NCI-H82 (cell line): Measurements from ENCODE around the gene PPP2R2D.
"Not testable (repeated sequence)": the region's sequence is repeated elsewhere in the genome, so short reads cannot be mapped to it uniquely, and the experiment has no call there.

Experiments
- DNase-seq: peaks from one replicate; lab custom pipeline; 2025; lab: John Stamatoyannopoulos, UW

The PPP2R2D gene

DNA sequence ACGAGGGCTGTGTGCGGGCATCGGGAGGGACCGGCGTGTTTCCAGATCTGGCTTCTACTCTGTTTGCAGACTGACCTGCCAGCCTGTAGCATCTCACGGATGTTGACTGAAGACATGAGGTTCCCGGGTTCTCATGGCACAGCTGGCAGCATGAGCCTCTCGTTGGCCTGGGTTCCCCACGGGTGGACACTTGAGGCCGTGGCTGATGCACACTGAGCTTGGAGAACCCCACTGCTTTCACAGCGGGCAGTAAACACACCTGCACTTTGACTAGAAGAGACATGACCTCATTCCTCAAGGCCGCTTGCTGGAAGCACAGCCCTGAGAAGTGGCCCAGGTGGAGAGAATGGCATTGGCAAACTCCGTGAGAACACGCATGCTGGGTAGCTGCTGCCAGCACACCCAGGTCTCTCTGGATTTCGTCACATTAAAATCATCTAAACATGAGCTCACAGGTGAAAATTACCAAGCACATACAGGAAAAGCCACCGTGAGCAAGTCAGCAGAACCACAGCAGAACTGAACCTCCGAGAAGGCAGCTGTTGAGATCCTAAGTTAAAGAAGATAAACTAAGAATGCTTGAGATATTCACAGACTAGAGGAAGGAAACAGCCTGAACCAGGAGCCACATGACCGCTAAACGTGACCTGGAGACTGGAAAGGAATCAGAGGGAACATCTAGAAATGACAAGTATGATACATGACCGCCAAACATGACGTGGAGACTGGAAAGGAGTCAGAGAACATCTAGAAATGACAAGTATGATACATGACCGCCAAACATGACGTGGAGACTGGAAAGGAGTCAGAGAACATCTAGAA lies 48.4 kb downstream of the PPP2R2D start:
- DNase-seq: no peak

DNA sequence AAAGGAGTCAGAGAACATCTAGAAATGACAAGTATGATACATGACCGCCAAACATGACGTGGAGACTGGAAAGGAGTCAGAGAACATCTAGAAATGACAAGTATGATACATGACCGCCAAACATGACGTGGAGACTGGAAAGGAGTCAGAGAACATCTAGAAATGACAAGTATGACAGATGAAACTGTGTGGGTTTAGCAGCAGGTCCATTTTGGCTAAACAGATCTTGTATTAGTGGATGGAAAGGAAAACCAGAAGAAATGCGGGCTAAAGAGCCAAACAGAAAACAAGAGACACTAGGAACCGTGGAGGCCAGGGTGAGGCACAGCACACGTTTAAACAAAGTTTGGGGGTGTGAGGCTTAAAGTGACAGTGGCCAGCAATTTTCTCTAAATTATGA lies 49.1 kb downstream of the PPP2R2D start:
- DNase-seq: not testable (repeated sequence)

DNA sequence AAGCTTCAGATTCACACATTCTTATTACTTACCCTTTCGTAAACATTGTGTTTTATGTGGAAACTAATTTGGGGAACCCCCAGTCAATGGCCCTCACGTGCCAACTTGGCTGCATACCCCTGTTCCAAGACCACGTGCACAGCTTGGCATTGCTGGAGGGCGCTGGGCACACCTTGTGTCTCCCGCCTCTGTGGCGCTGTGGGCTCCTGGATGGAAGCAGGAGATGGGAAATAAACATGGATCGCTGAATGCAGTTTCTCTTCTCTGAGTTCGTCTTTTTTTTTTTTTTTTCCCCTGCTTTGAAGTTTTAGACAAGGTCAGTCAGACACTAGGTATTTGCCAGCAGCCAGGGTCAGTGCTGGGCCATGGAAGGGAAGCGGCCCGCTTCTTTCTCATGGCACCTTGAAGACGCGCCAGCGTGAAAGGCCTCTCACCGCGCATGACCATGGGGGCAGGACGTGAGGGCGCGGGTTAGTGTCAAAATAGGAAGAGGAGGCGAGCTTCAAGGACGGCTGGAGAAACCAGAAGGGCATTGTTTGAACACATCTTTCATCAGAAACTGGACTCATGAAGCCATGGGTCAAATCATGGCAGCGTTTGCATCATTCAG lies 53.7 kb downstream of the PPP2R2D start:
- no peak for DNase-seq

DNA sequence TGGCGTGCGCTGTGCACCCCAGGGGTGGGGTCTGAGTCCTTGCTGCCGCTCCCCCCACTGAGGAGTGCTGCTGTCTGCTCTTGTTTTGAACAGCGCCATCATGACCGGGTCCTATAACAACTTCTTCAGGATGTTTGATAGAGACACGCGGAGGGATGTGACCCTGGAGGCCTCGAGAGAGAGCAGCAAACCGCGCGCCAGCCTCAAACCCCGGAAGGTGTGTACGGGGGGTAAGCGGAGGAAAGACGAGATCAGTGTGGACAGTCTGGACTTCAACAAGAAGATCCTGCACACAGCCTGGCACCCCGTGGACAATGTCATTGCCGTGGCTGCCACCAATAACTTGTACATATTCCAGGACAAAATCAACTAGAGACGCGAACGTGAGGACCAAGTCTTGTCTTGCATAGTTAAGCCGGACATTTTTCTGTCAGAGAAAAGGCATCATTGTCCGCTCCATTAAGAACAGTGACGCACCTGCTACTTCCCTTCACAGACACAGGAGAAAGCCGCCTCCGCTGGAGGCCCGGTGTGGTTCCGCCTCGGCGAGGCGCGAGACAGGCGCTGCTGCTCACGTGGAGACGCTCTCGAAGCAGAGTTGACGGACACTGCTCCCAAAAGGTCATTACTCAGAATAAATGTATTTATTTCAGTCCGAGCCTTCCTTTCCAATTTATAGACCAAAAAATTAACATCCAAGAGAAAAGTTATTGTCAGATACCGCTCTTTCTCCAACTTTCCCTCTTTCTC lies 55.0 kb downstream of the PPP2R2D start:
- DNase-seq: no peak

DNA sequence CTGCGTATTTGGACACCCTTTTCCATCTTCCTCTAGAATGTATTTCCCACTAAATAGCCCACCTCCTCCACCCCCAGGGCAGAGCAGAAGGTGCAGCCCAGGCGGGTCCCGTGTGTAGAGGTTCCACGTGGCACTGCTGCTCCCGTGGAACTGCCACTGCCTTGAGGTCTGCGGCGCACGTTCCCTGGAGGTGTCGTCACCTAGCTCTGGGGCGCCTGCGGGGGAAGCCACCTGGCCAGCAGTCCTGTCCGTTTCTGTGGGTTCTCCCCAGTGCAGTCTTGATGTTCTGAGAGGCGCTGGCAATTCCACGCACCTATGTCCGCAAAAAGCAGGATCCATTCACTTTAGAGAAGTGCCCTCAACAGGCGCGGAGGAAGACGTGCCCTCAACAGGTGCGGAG lies 59.0 kb downstream of the PPP2R2D start:
- no peak for DNase-seq

DNA sequence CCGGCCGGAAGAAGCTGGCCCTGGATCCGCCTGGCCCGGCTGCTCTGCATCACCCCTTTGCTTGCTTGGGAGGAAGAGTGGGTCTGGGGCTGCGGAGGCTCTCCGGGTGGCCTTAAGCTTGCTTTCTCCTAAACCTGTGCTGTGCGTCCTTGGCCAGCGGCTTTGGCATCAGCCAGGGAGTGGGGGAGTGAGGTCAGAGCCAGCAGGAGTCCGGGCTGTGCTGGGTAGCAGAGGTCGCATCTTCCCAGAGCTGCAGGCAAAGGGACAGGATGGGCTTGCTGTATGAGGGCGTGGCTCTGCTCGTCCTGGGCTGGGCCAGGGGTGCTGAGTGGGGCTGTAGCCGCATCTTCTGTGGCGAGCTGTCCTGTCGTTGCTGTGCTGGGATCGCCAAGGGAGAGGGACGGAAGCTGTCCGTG lies 59.8 kb downstream of the PPP2R2D start:
- DNase-seq: no peak

DNA sequence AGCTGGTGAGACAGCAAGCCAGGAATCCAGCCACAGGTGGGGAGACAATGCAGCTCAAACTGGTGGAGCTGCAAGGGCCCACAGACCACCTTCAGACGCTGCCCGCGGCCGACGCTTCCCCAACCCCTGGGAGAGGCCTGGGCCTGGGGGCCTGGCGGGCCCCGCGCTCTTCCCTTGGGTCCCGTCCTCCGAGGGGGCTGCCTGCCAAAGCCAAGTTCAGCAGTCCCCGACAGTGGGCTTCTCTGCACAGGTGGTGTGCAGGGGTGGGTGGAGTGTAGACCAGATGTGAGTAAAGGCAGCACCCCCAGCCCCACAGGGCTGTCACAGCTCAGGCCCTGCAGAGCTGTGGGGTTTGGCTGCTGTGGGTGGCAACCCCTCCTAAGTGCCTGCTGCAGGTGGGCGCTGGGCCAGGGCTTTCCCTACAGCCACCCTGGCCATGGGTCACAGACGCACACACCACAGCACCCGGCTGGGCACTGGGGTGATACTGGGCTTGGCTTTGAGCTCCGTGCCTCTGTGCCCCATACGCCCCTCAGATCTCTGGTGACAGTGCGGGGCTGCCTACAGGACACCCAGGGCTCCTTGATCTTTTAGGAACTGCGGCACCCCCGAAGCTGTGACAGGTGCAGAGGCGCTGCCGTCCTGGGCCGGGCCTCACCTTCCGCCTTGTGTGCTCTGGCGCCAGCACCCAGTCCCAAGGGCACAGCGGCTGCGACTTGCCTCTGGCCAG lies 60.4 kb downstream of the PPP2R2D start:
- DNase-seq: no peak

DNA sequence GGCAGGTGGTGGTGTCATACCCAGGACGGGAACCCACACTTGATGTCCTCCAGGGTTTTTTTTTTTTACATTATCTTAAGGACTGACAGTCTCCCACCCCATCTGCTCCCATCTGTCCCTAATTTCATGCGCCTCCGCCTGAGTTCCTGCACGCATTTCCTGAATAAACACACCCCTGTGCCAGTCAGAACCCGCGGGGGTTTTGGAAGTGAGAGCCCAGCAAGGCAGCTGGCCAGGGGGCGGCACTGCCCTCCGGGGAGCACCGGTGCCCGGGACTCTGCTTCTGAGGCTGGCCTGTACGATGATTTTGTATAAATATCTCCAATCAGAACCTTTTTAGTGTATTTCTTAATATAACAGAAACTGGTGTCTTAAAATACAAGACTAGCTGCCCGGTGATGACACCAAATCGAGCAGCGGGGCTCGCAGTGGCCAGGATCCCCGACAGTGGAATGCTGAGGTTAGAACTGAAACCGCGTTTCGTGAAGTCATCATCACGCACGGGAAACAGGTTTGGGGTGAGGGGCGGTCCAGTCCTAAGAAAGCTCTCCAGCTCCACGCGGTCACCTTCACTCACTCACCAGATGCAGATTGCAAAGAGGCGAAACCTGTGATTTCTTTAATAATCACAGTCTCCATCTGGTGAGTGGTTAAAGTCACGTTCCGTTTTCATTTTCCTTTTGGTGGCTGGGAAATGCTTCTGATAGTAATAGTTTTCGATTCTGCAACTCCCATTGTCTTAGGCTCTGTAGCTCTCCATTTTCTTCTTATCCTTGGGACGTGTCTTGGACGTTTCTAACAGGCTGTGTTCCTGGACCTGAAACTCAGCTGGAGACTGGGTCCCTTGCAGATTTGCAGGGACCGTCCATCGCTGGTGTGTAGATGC lies 61.2 kb downstream of the PPP2R2D start:
- peak; percentile 47 for DNase-seq

DNA sequence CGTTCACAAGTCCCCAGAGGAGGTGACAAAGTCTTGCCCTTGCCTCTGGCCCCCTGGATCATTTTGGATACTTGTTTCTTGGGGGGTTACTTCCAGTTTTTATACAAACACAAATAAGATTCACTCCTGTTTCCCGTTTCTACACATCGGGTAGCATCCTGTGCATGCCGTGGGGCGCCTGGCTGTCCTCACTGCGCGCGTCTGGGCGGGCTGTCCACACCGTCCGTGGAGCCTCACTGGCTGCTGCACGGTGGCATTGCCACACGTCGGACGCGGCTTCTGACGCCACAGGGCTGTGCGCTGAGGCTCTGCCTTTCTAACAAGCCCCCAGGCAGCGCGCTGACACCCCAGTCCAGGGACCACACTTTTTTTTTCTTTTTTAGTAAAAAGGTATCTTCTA lies 62.5 kb downstream of the PPP2R2D start:
- no peak for DNase-seq

DNA sequence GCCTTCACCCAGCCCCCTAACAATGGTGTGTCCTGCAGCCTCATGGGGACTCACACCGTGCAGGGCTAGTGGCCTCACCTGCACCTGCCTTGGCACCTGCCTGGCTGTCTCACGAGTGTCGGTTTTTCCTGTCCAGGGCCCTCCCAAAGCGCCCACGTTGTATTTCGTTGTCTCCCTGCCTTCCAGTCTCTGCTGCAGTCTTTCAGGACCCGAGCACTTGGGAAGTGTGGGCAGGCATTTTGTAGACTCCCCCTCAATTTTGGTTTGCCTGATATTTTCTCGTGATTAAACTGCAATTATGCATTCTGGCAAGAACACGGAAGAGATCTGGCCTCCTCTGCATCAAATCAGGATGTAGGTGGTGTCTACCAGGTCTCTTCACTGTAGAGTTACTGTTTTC lies 63.0 kb downstream of the PPP2R2D start:
- no peak for DNase-seq

DNA sequence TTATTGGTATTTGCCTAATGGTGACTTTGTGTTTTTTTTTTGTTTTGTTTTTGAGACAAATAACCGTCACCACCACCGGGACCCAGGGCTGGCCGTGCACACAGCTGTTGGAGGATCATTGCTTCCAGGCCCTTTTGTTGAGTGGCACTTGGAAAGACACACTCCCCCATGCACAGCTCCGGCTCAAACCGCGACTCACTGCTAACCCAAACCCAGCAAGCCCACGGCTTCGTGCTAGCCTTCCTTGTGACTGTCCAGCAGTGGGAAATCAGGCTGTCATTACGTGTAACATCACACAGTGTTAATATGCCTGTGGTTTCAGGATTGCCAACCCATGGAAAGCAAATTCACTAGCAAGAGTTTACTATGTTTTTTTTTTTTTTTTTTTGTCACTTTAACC lies 63.5 kb downstream of the PPP2R2D start:
- no peak for DNase-seq

DNA sequence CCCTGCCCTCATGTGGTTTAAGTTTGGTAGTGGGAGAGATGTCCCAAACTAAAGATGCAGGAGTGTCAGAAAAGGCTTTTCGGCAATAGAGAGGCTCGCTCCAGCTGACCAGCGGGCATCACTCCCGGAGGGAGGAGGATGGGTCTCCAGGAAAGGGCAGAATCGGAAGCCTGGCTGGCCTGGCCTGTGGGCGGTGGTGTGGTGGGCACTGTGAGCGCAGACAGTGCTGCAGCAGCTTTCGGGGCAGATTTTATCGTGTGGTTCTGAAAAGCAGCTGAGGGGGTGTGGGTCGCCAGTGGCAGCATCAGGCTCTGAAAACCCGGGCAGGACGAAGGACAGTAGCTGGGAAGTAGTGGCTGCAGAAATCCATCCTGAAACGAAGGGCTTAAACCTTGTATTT lies 68.1 kb downstream of the PPP2R2D start:
- no peak for DNase-seq

DNA sequence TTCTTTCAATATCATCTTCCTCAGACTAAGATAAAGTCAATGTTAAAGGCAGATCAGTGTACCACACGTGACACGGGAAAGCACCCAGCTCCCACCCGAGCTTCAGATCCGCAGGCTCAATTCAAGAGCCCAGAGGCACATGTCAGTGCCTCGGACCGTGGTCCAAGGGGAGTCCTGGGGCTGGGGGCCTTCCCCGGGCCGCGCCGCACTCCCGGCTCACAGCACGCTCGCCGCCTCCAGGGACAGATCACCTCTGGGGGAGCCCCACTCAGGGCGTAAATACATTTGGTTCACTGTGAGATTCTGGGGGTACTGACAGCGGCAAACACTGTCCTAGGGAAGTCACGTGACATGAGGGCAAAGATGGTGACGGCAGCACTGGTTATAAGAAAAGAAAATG lies 70.1 kb downstream of the PPP2R2D start:
- DNase-seq: no peak

DNA sequence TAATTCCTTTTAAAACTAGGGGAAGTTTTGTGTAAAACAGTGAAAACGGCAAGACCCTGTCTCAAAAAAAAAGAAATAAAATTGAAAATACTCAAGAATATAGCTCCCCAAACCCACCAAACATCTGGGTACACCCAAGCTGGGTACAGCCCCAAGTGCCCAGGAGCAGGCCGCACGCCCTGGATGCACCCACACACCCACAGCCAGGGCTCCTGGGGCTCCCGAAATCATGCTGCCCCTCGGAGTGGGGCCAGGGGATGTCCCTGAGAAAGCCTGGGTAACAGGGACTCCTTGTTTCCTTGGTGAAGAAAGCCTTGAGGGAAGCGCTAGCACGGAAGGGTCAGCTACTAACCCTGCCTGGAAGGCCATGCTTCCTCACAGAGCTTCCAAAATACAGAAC lies 70.8 kb downstream of the PPP2R2D start:
- DNase-seq: no peak

DNA sequence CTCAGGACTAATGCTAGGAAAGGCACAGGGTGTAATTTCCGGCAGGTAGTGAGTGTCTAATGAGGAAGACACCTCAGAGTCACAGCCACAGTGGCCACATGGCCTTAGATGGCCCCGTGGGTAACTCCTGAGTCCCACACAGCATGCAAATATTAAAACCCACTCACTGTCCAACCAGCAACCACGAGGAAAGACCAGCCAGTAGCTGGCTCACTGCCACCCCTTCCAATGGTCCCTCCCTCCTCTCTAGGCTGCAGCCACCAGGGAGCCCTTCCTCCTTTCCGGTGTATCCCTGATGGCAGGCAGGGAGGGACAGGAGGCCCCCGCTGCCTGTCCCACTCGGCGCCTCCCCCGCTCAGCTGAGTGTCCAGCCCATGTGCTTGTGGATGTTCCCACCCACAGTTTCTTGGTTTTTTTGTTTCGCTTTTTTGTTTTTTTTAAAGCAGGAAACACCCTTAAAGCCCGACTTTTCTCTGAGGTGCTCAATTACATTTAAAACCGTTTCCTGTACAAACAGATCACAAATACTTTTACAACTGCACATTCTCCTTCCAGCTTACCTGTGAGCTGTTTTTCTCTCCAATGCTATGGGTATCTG lies 71.8 kb downstream of the PPP2R2D start:
- DNase-seq: no peak

DNA sequence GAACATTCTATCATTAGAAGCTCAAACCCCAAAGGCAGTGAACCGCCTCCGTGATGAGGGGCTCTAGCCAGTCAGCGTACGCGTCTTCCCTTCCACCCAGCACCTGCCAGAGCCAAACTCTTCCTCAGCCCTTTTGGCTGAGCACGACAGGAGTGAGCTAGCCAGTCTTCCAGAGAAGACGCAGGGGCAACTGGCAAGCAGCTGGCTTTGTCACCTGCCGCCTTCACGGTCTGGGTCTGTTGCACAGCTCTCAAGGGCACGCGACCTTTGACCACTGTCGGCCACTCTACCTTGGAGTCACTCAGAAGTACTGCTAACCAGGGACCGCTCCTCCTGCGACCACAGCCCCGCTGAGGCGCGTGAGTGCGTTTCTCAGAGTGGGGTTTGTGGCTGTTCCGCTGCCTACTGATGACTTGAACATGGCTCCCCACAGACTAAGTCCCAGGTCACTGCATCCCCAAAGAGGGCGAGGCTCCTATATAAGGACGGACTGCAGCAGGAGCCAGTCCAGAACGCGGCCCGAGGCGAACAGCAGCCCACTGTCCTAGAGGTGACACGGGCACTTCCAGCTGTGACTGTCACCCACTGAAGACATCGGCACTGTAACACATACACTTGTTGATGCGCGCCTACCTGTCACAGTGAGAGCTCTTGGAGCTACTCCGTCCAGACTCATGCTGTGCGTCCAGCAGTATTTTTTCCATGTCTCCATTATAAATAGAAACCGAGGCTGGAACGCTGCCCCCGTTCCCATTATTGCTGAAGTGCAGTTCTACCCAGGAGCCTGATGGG lies 72.5 kb downstream of the PPP2R2D start:
- no peak for DNase-seq

DNA sequence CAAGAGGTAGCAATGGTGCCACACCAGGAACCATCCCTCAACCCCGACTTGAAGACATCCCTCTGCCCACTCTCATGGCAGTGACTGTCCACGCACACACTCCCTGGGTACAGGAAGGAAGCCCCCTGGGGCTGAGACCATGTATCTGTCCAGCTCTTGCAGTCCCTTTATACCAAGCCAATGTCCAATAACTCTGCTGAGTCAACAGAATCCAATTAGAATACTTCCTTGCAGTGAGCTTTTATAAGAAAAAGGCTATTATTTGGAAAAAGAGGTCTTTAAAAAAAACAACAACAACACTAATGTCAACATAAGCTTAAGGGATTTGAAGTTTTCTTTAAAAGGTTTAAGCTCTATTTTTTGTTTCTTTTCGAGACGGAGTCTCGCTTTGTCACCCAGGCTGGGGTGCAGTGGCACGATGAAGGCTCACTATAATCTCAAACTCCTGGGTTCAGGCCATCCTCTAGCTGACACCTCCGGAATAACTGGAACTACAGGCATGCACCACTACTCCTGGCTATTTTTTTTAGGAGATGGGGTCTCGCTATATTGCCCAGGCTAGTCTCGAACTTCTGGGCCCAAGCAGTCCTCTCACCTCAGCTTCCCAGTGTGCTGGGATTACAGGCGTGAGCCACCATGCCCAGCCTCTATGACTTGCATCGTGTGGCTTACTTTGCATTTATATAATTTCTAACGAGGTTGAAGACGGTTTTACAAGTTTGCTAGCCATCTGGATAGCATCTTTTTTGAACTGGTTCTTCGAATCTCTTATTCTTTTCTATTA lies 73.4 kb downstream of the PPP2R2D start:
- DNase-seq: no peak

DNA sequence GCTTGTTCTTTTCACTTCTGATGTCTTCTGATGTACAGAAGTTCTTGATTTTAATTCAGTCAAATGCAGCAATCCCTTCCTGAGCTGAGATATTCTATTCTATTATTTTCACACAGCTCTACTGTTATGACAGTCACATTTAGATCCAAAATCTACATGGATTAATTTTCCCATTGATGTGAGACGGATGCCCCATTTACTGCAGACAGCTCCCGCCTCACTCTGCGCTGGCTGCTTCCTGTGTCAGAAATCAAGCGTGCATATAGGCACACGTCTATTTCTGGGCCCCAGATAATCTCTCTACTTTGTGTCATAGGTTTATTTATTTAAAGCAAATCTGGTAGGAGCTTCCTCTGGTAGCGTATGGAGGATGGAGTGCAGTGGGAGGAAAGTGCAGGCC lies 74.2 kb downstream of the PPP2R2D start:
- no peak for DNase-seq

DNA sequence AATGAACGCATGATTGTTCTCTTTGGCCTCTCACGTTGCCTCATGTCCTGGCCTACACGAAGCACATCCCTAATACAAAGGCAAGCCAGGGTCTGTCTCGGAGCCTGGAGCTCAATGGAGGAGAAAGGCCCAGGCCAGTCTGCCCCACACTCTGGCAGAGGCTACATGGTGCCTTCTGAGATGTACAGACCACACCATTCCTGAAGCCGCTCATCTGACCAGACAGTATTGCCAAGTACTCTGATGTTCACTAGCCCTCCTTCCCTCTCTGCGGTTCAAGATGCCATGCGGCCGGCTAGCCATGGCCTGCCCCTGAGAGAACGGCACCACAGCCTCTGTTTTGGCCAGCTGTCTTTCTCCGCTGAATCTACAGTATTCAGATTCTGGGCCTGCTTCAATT lies 75.0 kb downstream of the PPP2R2D start:
- no peak for DNase-seq
